GM23338 (cell line): ENCODE measurements around the gene AGPAT4. TPM values are rescaled to one million over a fixed set of nuclear protein-coding genes. Genes with fewer than 3 reads are reported as not detected.

Source experiments
- ATAC-seq: fragments of 200-7000 bp; cut with Tn5 transposase; 3 replicates; pipeline ENCODE4 v1.9.1; 2020
- DNase-seq: peaks from one replicate; pipeline ENCODE4 v3.0.0-alpha.2; 2015; ENCODE audit warnings: low spot score
- H2AFZ ChIP-seq: fragments of 200-600 bp; sonication (generic); 2 replicates; pipeline ENCODE4 v1.8.0; 2016; ENCODE audit warnings: antibody characterized with exemption, mild to moderate bottlenecking, moderate library complexity
- H3F3A ChIP-seq: fragments of 200-600 bp; sonication (generic); replicated peaks from 2 replicates; pipeline ENCODE4 v1.8.0; 2017; ENCODE audit warnings: antibody characterized with exemption, mixed run types, low read depth
- H3K27ac ChIP-seq: fragments of 200-600 bp; sonication (generic); 2 replicates; pipeline ENCODE4 v1.6.1; 2016; ENCODE audit warnings: low read depth
- H3K27me3 ChIP-seq: fragments of 200-600 bp; sonication (generic); 2 replicates; pipeline ENCODE4 v1.8.0; 2016; ENCODE audit warnings: mild to moderate bottlenecking, mixed run types, moderate library complexity; ENCODE audit not compliant: insufficient read depth
- H3K36me3 ChIP-seq: fragments of 200-600 bp; sonication (generic); 2 replicates; pipeline ENCODE4 v1.8.0; 2016; ENCODE audit warnings: mild to moderate bottlenecking; ENCODE audit not compliant: insufficient read depth
- H3K4me1 ChIP-seq: fragments of 200-600 bp; sonication (generic); 2 replicates; pipeline ENCODE4 v1.8.0; 2016; ENCODE audit warnings: mild to moderate bottlenecking, moderate library complexity; ENCODE audit not compliant: insufficient read depth
- H3K4me2 ChIP-seq: fragments of 200-600 bp; sonication (generic); 2 replicates; pipeline ENCODE4 v1.7.1; 2017; ENCODE audit warnings: mixed run types
- H3K4me3 ChIP-seq: fragments of 200-600 bp; sonication (generic); 2 replicates; pipeline ENCODE4 v1.6.1; 2016; ENCODE audit warnings: mixed run types
- H3K79me2 ChIP-seq: fragments of 200-600 bp; sonication (generic); replicated peaks from 2 replicates; pipeline ENCODE4 v1.8.0; 2017; ENCODE audit warnings: mild to moderate bottlenecking; ENCODE audit not compliant: insufficient read depth
- H3K9me2 ChIP-seq: fragments of 200-600 bp; sonication (generic); 2 replicates; pipeline ENCODE4 v1.8.0; 2017; ENCODE audit not compliant: insufficient read depth
- H4K20me1 ChIP-seq: fragments of 200-600 bp; sonication (generic); replicated peaks from 2 replicates; pipeline ENCODE4 v1.8.0; 2017; ENCODE audit warnings: mild to moderate bottlenecking; ENCODE audit not compliant: insufficient read depth
- H3K27ac Mint-ChIP-seq: 2 replicates; pipeline ENCODE4 v1.8.0; 2020; ENCODE audit warnings: inconsistent platforms, mild to moderate bottlenecking, moderate library complexity, mixed read lengths
- H3K27me3 Mint-ChIP-seq: 3 replicates; pipeline ENCODE4 v1.8.0; 2022; ENCODE audit warnings: low read depth, mild to moderate bottlenecking, moderate library complexity, mixed read lengths, inconsistent platforms; ENCODE audit not compliant: insufficient read depth, poor library complexity
- H3K36me3 Mint-ChIP-seq: 3 replicates; pipeline ENCODE4 v1.8.0; 2021; ENCODE audit warnings: low read depth, mild to moderate bottlenecking, inconsistent platforms, moderate library complexity, mixed read lengths
- H3K4me1 Mint-ChIP-seq: 3 replicates; pipeline ENCODE4 v1.8.0; 2020; ENCODE audit warnings: mild to moderate bottlenecking, inconsistent platforms, mixed read lengths
- H3K4me3 Mint-ChIP-seq: 3 replicates; pipeline ENCODE4 v1.8.0; 2021; ENCODE audit warnings: moderate library complexity, mild to moderate bottlenecking, inconsistent platforms, mixed read lengths
- H3K9me3 Mint-ChIP-seq: 3 replicates; pipeline ENCODE4 v1.8.0; 2020; ENCODE audit warnings: moderate library complexity, mild to moderate bottlenecking, inconsistent platforms, mixed read lengths
- CTCF ChIP-seq, 2 experiments: fragments of 200-600 bp in 1 of 2; sonication (generic) in 1 of 2; conservative IDR thresholded peaks; 2 replicates each; pipeline versions ENCODE4 v1.5.1 to v1.6.1; 2016 to 2017; ENCODE audit warnings: antibody characterized with exemption in 2 of 2, low read depth in 2 of 2, mild to moderate bottlenecking in 2 of 2, moderate library complexity in 1 of 2
- EZH2 ChIP-seq: fragments of 200-600 bp; sonication (generic); IDR thresholded peaks from one replicate; pipeline ENCODE4 v1.8.0; 2017; ENCODE audit warnings: antibody characterized with exemption, mild to moderate bottlenecking, low read depth; ENCODE audit not compliant: unreplicated experiment
- JUNB ChIP-seq: IDR thresholded peaks from one replicate; pipeline ENCODE4 v1.6.1; 2016; ENCODE audit warnings: antibody characterized with exemption; ENCODE audit not compliant: unreplicated experiment
- NANOG ChIP-seq: IDR thresholded peaks from 2 replicates; pipeline ENCODE4 v1.6.1; 2016; ENCODE audit warnings: antibody characterized with exemption, borderline replicate concordance
- STAT1 ChIP-seq: IDR thresholded peaks from one replicate; pipeline ENCODE4 v1.6.1; 2016; ENCODE audit warnings: antibody characterized with exemption; ENCODE audit not compliant: unreplicated experiment
- ZNF331 ChIP-seq: fragments of 250-450 bp; sonication (Bioruptor Pico); IDR thresholded peaks from 2 replicates; pipeline ENCODE4 v1.5.0; 2020; ENCODE audit warnings: low read depth, mild to moderate bottlenecking, moderate library complexity
- ZNF462 ChIP-seq: fragments of 250-450 bp; sonication (Bioruptor Pico); IDR thresholded peaks from 2 replicates; pipeline ENCODE4 v1.5.0; 2020; ENCODE audit warnings: mild to moderate bottlenecking, moderate library complexity
- polyA plus RNA-seq: library from polyadenylated mRNA; unstranded; fragments of >200 nt; fragmentation: Nextera tagmentation; extraction: Ambion mirVana; gene quantifications from 2 replicates; pipeline ENCODE4 v1.2.1, GENCODE V29; 2016
- total RNA-seq: library from RNA; depleted of rRNA; stranded (reverse); fragments of >200 nt; shearing (Covaris generic); gene quantifications from 2 replicates; pipeline ENCODE4 v1.2.3, GENCODE V29; 2014

Gene AGPAT4
- total and polyA plus RNA-seq, 2 experiments from 2014 or later, result 8.9 to 19.3 TPM

GRCh38 chr6:161284653-161285052 lies 10.8 kb upstream of the AGPAT4 start:
- ATAC-seq, result no peak
- Histone ChIP-seq H2AFZ (no peak overlapping the region), H4K20me1 (no peaks in the 10 kb centered on the region), H3K27ac (no peak overlapping the region), H3K79me2 (no peaks in the 10 kb centered on the region), H3K9me2 (no peaks in the 10 kb centered on the region), H3K27me3 (no peaks in the 10 kb centered on the region), H3K4me2 (no peak overlapping the region), H3K4me3 (no peak overlapping the region), H3K4me1 (no peaks in the 10 kb centered on the region), H3F3A (no peaks in the 10 kb centered on the region), H3K36me3 (no peaks in the 10 kb centered on the region)
- Mint-ChIP-seq H3K4me3 (no peak overlapping the region), H3K27me3 (peaks cover 5% of the 10 kb centered on the region), H3K9me3 (peaks cover 12% of the 10 kb centered on the region), H3K27ac (no peak overlapping the region), H3K4me1 (peaks cover 3% of the 10 kb centered on the region; the same call in 1 of the 3 replicates), H3K36me3 (peaks cover 12% of the 10 kb centered on the region)
- DNase-seq, result no peak
- TF ChIP-seq CTCF (conservative IDR thresholded peaks at IDR 0.05; ENCODE audit: low read depth in 2 of 2) (no peak), EZH2 (no peak), ZNF462 (CRISPR knock-in tag) (no peak), ZNF331 (no peak)

GRCh38 chr6:161281092-161281491 lies 7.2 kb upstream of the AGPAT4 start:
- Mint-ChIP-seq H3K9me3 (peaks cover 12% of the 10 kb centered on the region), H3K4me3 (no peak overlapping the region), H3K4me1 (no peaks in the 10 kb centered on the region), H3K27me3 (peaks cover 3% of the 10 kb centered on the region), H3K36me3 (peaks cover 12% of the 10 kb centered on the region), H3K27ac (no peak overlapping the region)
- no peak overlapping the region for H3K27ac ChIP-seq
- H3K4me2 ChIP-seq, result no peak overlapping the region
- H2AFZ ChIP-seq, result no peak overlapping the region
- no peaks in the 10 kb centered on the region for H4K20me1 ChIP-seq
- H3K36me3 ChIP-seq, result no peaks in the 10 kb centered on the region
- H3K27me3 ChIP-seq, result no peaks in the 10 kb centered on the region
- H3K9me2 ChIP-seq, result no peaks in the 10 kb centered on the region
- DNase-seq (no peak), ATAC-seq (no peak)
- no peaks in the 10 kb centered on the region for H3F3A ChIP-seq
- no peaks in the 10 kb centered on the region for H3K79me2 ChIP-seq
- H3K4me1 ChIP-seq, result no peaks in the 10 kb centered on the region
- no peak overlapping the region for H3K4me3 ChIP-seq
- TF ChIP-seq NANOG (no peak), STAT1 (no peak), JUNB (no peak), CTCF (conservative IDR thresholded peaks at IDR 0.05; ENCODE audit: low read depth in 2 of 2) (no peak)
